MM.1S (cell line): ENCODE data around the gene SNX19.

ENCODE experiments used
- DNase-seq: peaks from one replicate; pipeline ENCODE4 v3.0.0-alpha.2; 2015
- H2AFZ ChIP-seq: fragments of 300-600 bp; sonication (generic); 2 replicates; pipeline ENCODE4 v1.6.0; 2016; ENCODE audit warnings: antibody characterized with exemption, low read length
- H3F3A ChIP-seq: fragments of 300-600 bp; sonication (generic); 2 replicates; pipeline ENCODE4 v1.6.1; 2016; ENCODE audit warnings: mild to moderate bottlenecking, antibody characterized with exemption, low read length, moderate library complexity, mixed read lengths; ENCODE audit not compliant: insufficient read depth
- H3K27ac ChIP-seq: fragments of 300-600 bp; sonication (generic); 2 replicates; pipeline ENCODE4 v1.5.1; 2016; ENCODE audit warnings: mild to moderate bottlenecking, low read length
- H3K27me3 ChIP-seq: fragments of 300-600 bp; sonication (generic); replicated peaks from 2 replicates; pipeline ENCODE4 v1.6.0; 2016; ENCODE audit warnings: low read length; ENCODE audit not compliant: insufficient read depth
- H3K36me3 ChIP-seq: fragments of 300-600 bp; sonication (generic); replicated peaks from 2 replicates; pipeline ENCODE4 v1.6.1; 2016; ENCODE audit warnings: mild to moderate bottlenecking, low read length, mixed read lengths; ENCODE audit not compliant: insufficient read depth
- H3K4me1 ChIP-seq: fragments of 300-600 bp; sonication (generic); 2 replicates; pipeline ENCODE4 v1.6.1; 2016; ENCODE audit warnings: low read length, mixed read lengths
- H3K4me2 ChIP-seq: fragments of 300-600 bp; sonication (generic); 2 replicates; pipeline ENCODE4 v1.6.0; 2016; ENCODE audit warnings: low read depth, low read length
- H3K4me3 ChIP-seq: fragments of 300-600 bp; sonication (generic); 2 replicates; pipeline ENCODE4 v1.5.1; 2016; ENCODE audit warnings: low read length, mixed read lengths
- H3K79me2 ChIP-seq: fragments of 300-600 bp; sonication (generic); 2 replicates; pipeline ENCODE4 v1.6.1; 2016; ENCODE audit warnings: mixed run types, low read length, mixed read lengths
- H3K9ac ChIP-seq: fragments of 300-600 bp; sonication (generic); 2 replicates; pipeline ENCODE4 v1.6.1; 2016; ENCODE audit warnings: low read length, mixed read lengths
- H3K9me2 ChIP-seq: fragments of 300-600 bp; sonication (generic); replicated peaks from 2 replicates; pipeline ENCODE4 v1.6.1; 2016; ENCODE audit warnings: mild to moderate bottlenecking, low read length, mixed read lengths; ENCODE audit not compliant: insufficient read depth
- H3K9me3 ChIP-seq: fragments of 300-600 bp; sonication (generic); replicated peaks from 2 replicates; pipeline ENCODE4 v1.6.1; 2016; ENCODE audit warnings: mild to moderate bottlenecking, low read length, mixed read lengths; ENCODE audit not compliant: insufficient read depth
- H4K20me1 ChIP-seq: fragments of 300-600 bp; sonication (generic); 2 replicates; pipeline ENCODE4 v1.6.1; 2016; ENCODE audit warnings: mild to moderate bottlenecking, low read length, moderate library complexity, mixed read lengths; ENCODE audit not compliant: insufficient read depth
- CTCF ChIP-seq: fragments of 300-600 bp; sonication (generic); IDR thresholded peaks from 2 replicates; pipeline ENCODE4 v1.5.1; 2016; ENCODE audit warnings: antibody characterized with exemption, low read length, mixed read lengths
- EZH2 ChIP-seq: fragments of 300-600 bp; sonication (generic); optimal IDR thresholded peaks from 2 replicates; pipeline ENCODE3; 2017; ENCODE audit warnings: low read depth, mild to moderate bottlenecking, antibody characterized with exemption, low read length, mixed read lengths
- EZH2phosphoT487 ChIP-seq: fragments of 300-600 bp; sonication (generic); IDR thresholded peaks from 2 replicates; pipeline ENCODE4 v1.6.1; 2018; ENCODE audit warnings: antibody characterized with exemption, low read length

The SNX19 gene

GRCh38 chr11:130904380-130904779, 11.9 kb downstream of the SNX19 start:
- H4K20me1 ChIP-seq: no peaks in the 10 kb centered on the region
- no peak overlapping the region for H3K27ac ChIP-seq
- H2AFZ ChIP-seq: no peak overlapping the region
- no peaks in the 10 kb centered on the region for H3K4me1 ChIP-seq
- H3K9me3 ChIP-seq: no peaks in the 10 kb centered on the region
- H3K27me3 ChIP-seq: no peaks in the 10 kb centered on the region
- DNase-seq: peak; percentile 20
- no peak overlapping the region for H3K9ac ChIP-seq
- H3K4me2 ChIP-seq: no peak overlapping the region
- H3K79me2 ChIP-seq: no peaks in the 10 kb centered on the region
- TF ChIP-seq CTCF: peak; percentile 52
- TF ChIP-seq EZH2: no peak
- TF ChIP-seq EZH2phosphoT487: no peak
- H3K36me3 ChIP-seq: peaks cover 11% of the 10 kb centered on the region; the same call in 1 of the 2 replicates
- H3K9me2 ChIP-seq: no peaks in the 10 kb centered on the region
- H3F3A ChIP-seq: no peaks in the 10 kb centered on the region
- H3K4me3 ChIP-seq: no peak overlapping the region

GRCh38 chr11:130902380-130902779, 13.9 kb downstream of the SNX19 start:
- Histone ChIP-seq H3K9me3 (no peaks in the 10 kb centered on the region), H3K36me3 (peaks cover 11% of the 10 kb centered on the region; the same call in 1 of the 2 replicates), H3K27ac (no peak overlapping the region)

GRCh38 chr11:130899106-130899505, 17.2 kb downstream of the SNX19 start:
- Histone ChIP-seq H3K4me3 (no peak overlapping the region), H3K9me3 (no peaks in the 10 kb centered on the region), H3K4me2 (no peak overlapping the region), H3K9ac (no peak overlapping the region), H3K4me1 (no peaks in the 10 kb centered on the region), H3K36me3 (peaks cover 7% of the 10 kb centered on the region; the same call in 1 of the 2 replicates), H2AFZ (no peak overlapping the region), H3K9me2 (no peaks in the 10 kb centered on the region), H3F3A (no peaks in the 10 kb centered on the region), H4K20me1 (no peaks in the 10 kb centered on the region), H3K79me2 (0 out of 2 replicates have a peak, but pooled peaks cover under 1% of the 10 kb centered on the region), H3K27ac (no peak overlapping the region), H3K27me3 (no peaks in the 10 kb centered on the region)
- TF ChIP-seq EZH2 (no peak), CTCF (no peak), EZH2phosphoT487 (no peak)
- no peak for DNase-seq

More at GRCh38 chr11:130902380-130902779, 13.9 kb downstream of the SNX19 start:
- Histone ChIP-seq H3F3A (no peaks in the 10 kb centered on the region), H3K27me3 (no peaks in the 10 kb centered on the region), H2AFZ (no peak overlapping the region), H3K4me3 (no peak overlapping the region), H3K4me1 (no peaks in the 10 kb centered on the region), H3K79me2 (no peaks in the 10 kb centered on the region), H3K4me2 (no peak overlapping the region), H3K9me2 (no peaks in the 10 kb centered on the region), H4K20me1 (no peaks in the 10 kb centered on the region), H3K9ac (no peak overlapping the region)
- TF ChIP-seq CTCF: no peak
- DNase-seq: no peak
